ENCODE measurements around the gene ZNFX1. TPM values are rescaled to one million over a fixed set of nuclear protein-coding genes. Genes with fewer than 3 reads are reported as not detected.
A peak's percentile ranks its signal among the peaks of the same experiment; 100 is the strongest.

The ZNFX1 gene
- total RNA-seq, 3 donors from 2014 or later (not counting 1 experiment from before 2014, with no cell fraction given) = 55.8 to 58.5 (median 57.8) TPM

- peak overlapping the region; percentile 17 for H3K4me3 Mint-ChIP-seq
- Histone ChIP-seq H3K27ac (ENCODE audit: low read length) (no peak overlapping the region), H3K4me1 (ENCODE audit: control insufficient read depth, insufficient read depth, low read length) (peaks cover 41% of the 10 kb centered on the region), H3K9me3 (ENCODE audit: control insufficient read depth, insufficient read depth, low read length) (peaks cover 58% of the 10 kb centered on the region), H3K36me3 (ENCODE audit: control insufficient read depth, insufficient read depth, low read length) (peaks cover 81% of the 10 kb centered on the region), H3K4me3 (ENCODE audit: low read length) (no peak overlapping the region), H3K27me3 (ENCODE audit: control insufficient read depth, insufficient read depth, low read length) (no peaks in the 10 kb centered on the region)
- DNase-seq (peak in 1 of 2 donors; percentile 33), ATAC-seq (no peak)
- no peak for TF ChIP-seq CTCF (IDR thresholded peaks at IDR 0.05)
- 72% methylated on average over 20 of the region's 20 CpGs for WGBS (ENCODE audit: insufficient coverage)
- intact Hi-C loops (cut with micrococcal nuclease) = no loop called here
- H3K36me3 Mint-ChIP-seq = peaks cover 82% of the 10 kb centered on the region
- peak overlapping the region; percentile 79 to 95 for H3K27ac Mint-ChIP-seq
- no peaks in the 10 kb centered on the region for H3K27me3 Mint-ChIP-seq (ENCODE audit: low read depth in 2 of 2)
- peaks cover 86 to 97% of the 10 kb centered on the region in 2 donors for H3K4me1 Mint-ChIP-seq
- H3K9me3 Mint-ChIP-seq = peaks cover 9 to 17% of the 10 kb centered on the region in 2 donors
Observed at GRCh38 chr20:49282584-49283171, 4.8 kb upstream of the ZNFX1 start.

GRCh38 chr20:49281913-49282467 is 4.1 kb upstream of the ZNFX1 start:
- peaks cover 75% of the 10 kb centered on the region for H3K36me3 ChIP-seq (ENCODE audit: control insufficient read depth, insufficient read depth, low read length)
- intact Hi-C loops (cut with micrococcal nuclease) = no loop called here
- DNase-seq (no peak), ATAC-seq (no peak)
- H3K27ac ChIP-seq (ENCODE audit: low read length) = no peak overlapping the region
- Mint-ChIP-seq H3K27ac (peak overlapping the region; percentile 79 to 95), H3K4me3 (no peak overlapping the region), H3K4me1 (peaks cover 81 to 97% of the 10 kb centered on the region in 2 donors), H3K9me3 (peaks cover 9 to 11% of the 10 kb centered on the region in 2 donors), H3K36me3 (peaks cover 75% of the 10 kb centered on the region), H3K27me3 (ENCODE audit: low read depth in 2 of 2) (no peaks in the 10 kb centered on the region)
- TF ChIP-seq CTCF (IDR thresholded peaks at IDR 0.05) = no peak
- no peaks in the 10 kb centered on the region for H3K27me3 ChIP-seq (ENCODE audit: control insufficient read depth, insufficient read depth, low read length)
- WGBS (ENCODE audit: insufficient coverage) = 75% methylated on average over 8 of the region's 9 CpGs
- peaks cover 46% of the 10 kb centered on the region for H3K4me1 ChIP-seq (ENCODE audit: control insufficient read depth, insufficient read depth, low read length)
- H3K4me3 ChIP-seq (ENCODE audit: low read length) = no peak overlapping the region
- H3K9me3 ChIP-seq (ENCODE audit: control insufficient read depth, insufficient read depth, low read length) = peaks cover 55% of the 10 kb centered on the region

- TF ChIP-seq CTCF (IDR thresholded peaks at IDR 0.05) = no peak
- peak overlapping the region; percentile 51 to 95 for H3K27ac Mint-ChIP-seq
- Histone ChIP-seq H3K27ac (ENCODE audit: low read length) (peak overlapping the region; percentile 39), H3K4me3 (ENCODE audit: low read length) (no peak overlapping the region), H3K9me3 (ENCODE audit: control insufficient read depth, insufficient read depth, low read length) (peaks cover 48% of the 10 kb centered on the region), H3K36me3 (ENCODE audit: control insufficient read depth, insufficient read depth, low read length) (peaks cover 68% of the 10 kb centered on the region), H3K4me1 (ENCODE audit: control insufficient read depth, insufficient read depth, low read length) (peaks cover 53% of the 10 kb centered on the region), H3K27me3 (ENCODE audit: control insufficient read depth, insufficient read depth, low read length) (no peaks in the 10 kb centered on the region)
- peak overlapping the region; percentile 40 for H3K4me3 Mint-ChIP-seq
- peaks cover 68% of the 10 kb centered on the region for H3K36me3 Mint-ChIP-seq
- ATAC-seq = no peak
- peak in 1 of 2 donors; percentile 38 for DNase-seq
- H3K9me3 Mint-ChIP-seq = peaks cover 9 to 11% of the 10 kb centered on the region in 2 donors
- peaks cover 87 to 99% of the 10 kb centered on the region in 2 donors for H3K4me1 Mint-ChIP-seq
- no peaks in the 10 kb centered on the region for H3K27me3 Mint-ChIP-seq (ENCODE audit: low read depth in 2 of 2)
- WGBS (ENCODE audit: insufficient coverage) = 76% methylated on average over 12 of the region's 13 CpGs
- intact Hi-C loops (cut with micrococcal nuclease) = no loop called here
Observed at GRCh38 chr20:49281059-49281912, 3.4 kb upstream of the ZNFX1 start.

Measured in natural killer cell (primary cell).